Ishikawa (cell line): Measurements from ENCODE around the gene SKAP1.

Experiments
- CEBPB ChIP-seq: IDR thresholded peaks from 2 replicates; pipeline ENCODE4 v1.6.1; 2012
- CREB1 ChIP-seq: IDR thresholded peaks from 2 replicates; pipeline ENCODE4 v1.6.1; 2012; ENCODE audit warnings: low read depth
- EGR1 ChIP-seq: IDR thresholded peaks from 2 replicates; pipeline ENCODE4 v1.6.1; 2012
- EP300 ChIP-seq: IDR thresholded peaks from 2 replicates; pipeline ENCODE4 v1.6.1; 2012; ENCODE audit warnings: borderline replicate concordance
- FOXM1 ChIP-seq: IDR thresholded peaks from 2 replicates; pipeline ENCODE4 v1.6.1; 2012; ENCODE audit warnings: low read depth, borderline replicate concordance
- NFIC ChIP-seq: IDR thresholded peaks from 2 replicates; pipeline ENCODE4 v1.6.1; 2012
- RAD21 ChIP-seq: IDR thresholded peaks from 2 replicates; pipeline ENCODE4 v1.6.1; 2012; ENCODE audit warnings: low read depth
- TAF1 ChIP-seq: IDR thresholded peaks from 2 replicates; pipeline ENCODE4 v1.6.1; 2012; ENCODE audit warnings: low read depth, mild to moderate bottlenecking
- TCF12 ChIP-seq: IDR thresholded peaks from 2 replicates; pipeline ENCODE4 v1.6.1; 2012; ENCODE audit warnings: low read depth
- TEAD4 ChIP-seq: IDR thresholded peaks from 2 replicates; pipeline ENCODE4 v1.6.1; 2012
- YY1 ChIP-seq: IDR thresholded peaks from 2 replicates; pipeline ENCODE4 v1.6.1; 2012; ENCODE audit warnings: low read depth
- ZBTB7A ChIP-seq: IDR thresholded peaks from 2 replicates; pipeline ENCODE4 v1.6.1; 2012; ENCODE audit warnings: low read depth
- TF ChIP-seq, protein P1 (sequence below): IDR thresholded peaks from 2 replicates; pipeline ENCODE4 v1.6.1; 2012
- TF ChIP-seq, protein P2 (sequence below): IDR thresholded peaks from 2 replicates; pipeline ENCODE4 v1.6.1; 2012
- TF ChIP-seq, protein P3 (sequence below): IDR thresholded peaks from 2 replicates; pipeline ENCODE4 v1.6.1; 2012; ENCODE audit warnings: low read depth, mild to moderate bottlenecking

SKAP1 gene

DNA sequence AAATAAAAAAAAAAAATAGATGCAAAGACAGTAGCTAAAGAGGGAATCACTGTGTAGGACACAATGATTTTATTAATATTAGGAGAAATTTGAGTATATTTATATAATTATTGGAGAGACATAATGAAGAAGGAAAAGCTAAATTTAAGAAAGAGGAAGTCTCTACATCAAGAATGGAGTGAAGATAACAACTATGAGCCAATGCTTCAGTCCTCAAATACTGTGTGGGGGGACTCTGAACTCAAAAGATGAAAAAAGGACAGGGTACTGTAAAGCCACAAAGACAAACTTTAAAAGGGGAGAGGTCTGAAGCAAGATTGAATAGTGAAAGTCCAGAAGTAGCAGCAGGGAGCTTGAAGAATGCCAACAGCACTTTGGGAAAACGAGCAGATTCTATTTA lies 44.7 kb downstream of the SKAP1 start:
- TF ChIP-seq YY1 (no peak), RAD21 (no peak), EGR1 (no peak), EP300 (no peak), TAF1 (no peak), TCF12 (no peak), FOXM1 (no peak), CEBPB (no peak), CREB1 (no peak), TEAD4 (no peak), ZBTB7A (no peak)
- TF ChIP-seq, protein P1, sequence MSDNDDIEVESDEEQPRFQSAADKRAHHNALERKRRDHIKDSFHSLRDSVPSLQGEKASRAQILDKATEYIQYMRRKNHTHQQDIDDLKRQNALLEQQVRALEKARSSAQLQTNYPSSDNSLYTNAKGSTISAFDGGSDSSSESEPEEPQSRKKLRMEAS, result no peak
- TF ChIP-seq, protein P2, sequence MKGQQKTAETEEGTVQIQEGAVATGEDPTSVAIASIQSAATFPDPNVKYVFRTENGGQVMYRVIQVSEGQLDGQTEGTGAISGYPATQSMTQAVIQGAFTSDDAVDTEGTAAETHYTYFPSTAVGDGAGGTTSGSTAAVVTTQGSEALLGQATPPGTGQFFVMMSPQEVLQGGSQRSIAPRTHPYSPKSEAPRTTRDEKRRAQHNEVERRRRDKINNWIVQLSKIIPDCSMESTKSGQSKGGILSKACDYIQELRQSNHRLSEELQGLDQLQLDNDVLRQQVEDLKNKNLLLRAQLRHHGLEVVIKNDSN, result no peak

DNA sequence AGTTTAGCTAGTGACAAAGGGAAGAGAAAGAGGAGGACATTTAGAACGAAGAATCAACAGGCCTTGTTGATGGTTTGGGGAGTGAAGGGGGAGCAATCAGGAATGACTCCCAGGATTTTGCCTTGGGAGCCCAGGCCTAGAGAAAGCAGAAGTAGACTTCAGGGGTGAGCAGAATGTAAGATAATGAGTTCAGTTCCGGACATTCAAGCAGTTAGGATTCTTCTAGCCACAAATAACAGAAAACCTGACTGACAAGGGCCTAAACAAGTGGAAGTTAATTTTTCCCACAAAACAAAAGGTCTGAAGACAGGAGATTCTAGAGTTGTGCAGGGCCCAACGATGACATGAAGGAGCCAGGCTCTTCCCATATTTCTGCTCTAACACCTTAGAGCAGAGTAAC lies 45.9 kb downstream of the SKAP1 start:
- TF ChIP-seq RAD21 (no peak), TEAD4 (no peak), TAF1 (no peak), ZBTB7A (no peak), NFIC (no peak), EGR1 (no peak), TCF12 (no peak)
- TF ChIP-seq, protein P1, result no peak

DNA sequence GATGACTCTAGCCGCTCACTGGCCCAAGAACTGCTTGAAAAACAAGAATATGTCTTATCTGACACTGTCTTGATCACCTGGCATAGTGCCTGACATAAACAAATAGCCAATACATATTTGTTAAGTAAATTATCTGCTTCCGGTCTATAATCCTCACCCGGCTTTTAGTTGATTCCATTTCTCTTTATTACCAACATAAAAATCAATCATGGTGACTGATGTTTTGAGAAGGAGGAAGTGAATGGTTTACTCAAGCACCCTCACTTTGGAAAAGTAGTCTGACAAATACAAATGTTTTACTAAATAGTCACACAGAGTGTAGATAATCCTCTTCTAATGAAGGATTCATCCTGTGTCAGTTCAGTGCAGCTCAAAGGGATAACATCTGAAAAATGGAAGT lies 47.0 kb downstream of the SKAP1 start:
- TF ChIP-seq EGR1 (no peak), TCF12 (no peak), CREB1 (no peak), TAF1 (no peak), EP300 (no peak), FOXM1 (no peak)
- TF ChIP-seq, protein P3, sequence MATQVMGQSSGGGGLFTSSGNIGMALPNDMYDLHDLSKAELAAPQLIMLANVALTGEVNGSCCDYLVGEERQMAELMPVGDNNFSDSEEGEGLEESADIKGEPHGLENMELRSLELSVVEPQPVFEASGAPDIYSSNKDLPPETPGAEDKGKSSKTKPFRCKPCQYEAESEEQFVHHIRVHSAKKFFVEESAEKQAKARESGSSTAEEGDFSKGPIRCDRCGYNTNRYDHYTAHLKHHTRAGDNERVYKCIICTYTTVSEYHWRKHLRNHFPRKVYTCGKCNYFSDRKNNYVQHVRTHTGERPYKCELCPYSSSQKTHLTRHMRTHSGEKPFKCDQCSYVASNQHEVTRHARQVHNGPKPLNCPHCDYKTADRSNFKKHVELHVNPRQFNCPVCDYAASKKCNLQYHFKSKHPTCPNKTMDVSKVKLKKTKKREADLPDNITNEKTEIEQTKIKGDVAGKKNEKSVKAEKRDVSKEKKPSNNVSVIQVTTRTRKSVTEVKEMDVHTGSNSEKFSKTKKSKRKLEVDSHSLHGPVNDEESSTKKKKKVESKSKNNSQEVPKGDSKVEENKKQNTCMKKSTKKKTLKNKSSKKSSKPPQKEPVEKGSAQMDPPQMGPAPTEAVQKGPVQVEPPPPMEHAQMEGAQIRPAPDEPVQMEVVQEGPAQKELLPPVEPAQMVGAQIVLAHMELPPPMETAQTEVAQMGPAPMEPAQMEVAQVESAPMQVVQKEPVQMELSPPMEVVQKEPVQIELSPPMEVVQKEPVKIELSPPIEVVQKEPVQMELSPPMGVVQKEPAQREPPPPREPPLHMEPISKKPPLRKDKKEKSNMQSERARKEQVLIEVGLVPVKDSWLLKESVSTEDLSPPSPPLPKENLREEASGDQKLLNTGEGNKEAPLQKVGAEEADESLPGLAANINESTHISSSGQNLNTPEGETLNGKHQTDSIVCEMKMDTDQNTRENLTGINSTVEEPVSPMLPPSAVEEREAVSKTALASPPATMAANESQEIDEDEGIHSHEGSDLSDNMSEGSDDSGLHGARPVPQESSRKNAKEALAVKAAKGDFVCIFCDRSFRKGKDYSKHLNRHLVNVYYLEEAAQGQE, result no peak
- TF ChIP-seq, protein P1, result no peak

DNA sequence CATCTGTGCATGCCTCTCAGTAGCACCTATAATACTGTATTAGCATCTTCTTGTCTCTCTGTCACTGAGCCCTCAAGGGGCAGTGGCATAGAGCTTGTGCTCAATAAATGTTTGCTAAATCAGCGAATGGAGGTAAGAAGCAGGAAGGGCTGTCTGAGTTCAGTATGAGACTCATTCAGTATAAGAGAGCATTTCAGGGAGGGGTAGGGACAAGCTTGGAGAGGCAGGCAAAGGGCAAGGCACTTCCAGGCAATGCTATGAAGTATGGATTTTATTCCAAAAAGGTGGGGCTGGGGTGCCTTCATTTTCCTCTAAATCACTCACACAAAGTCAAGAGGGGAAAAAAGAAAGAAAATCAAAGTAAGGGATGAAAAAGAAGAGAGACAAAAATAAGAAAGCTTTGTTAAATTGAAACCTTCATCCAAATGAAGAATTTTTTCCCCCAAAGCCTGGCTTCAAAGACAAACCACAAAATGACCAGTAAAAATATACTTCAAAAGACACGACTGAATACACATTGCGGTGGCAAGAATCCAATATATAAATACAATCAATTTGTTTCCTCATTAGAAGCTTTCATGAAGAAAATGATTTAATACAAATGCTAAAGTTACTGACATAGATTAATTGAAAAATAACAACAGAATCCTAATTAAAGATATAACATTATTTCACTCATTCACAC lies 51.2 kb downstream of the SKAP1 start:
- no peak for TF ChIP-seq CREB1
- no peak for TF ChIP-seq ZBTB7A
- TF ChIP-seq EP300, result no peak
- TF ChIP-seq TAF1, result no peak
- TF ChIP-seq TEAD4, result no peak
- TF ChIP-seq EGR1, result no peak
- no peak for TF ChIP-seq FOXM1
- no peak for TF ChIP-seq NFIC
- no peak for TF ChIP-seq TCF12
- TF ChIP-seq, protein P2, result no peak
- TF ChIP-seq, protein P3, result no peak
- no peak for TF ChIP-seq RAD21
- no peak for TF ChIP-seq YY1
- TF ChIP-seq, protein P1, result no peak
- TF ChIP-seq CEBPB, result no peak

DNA sequence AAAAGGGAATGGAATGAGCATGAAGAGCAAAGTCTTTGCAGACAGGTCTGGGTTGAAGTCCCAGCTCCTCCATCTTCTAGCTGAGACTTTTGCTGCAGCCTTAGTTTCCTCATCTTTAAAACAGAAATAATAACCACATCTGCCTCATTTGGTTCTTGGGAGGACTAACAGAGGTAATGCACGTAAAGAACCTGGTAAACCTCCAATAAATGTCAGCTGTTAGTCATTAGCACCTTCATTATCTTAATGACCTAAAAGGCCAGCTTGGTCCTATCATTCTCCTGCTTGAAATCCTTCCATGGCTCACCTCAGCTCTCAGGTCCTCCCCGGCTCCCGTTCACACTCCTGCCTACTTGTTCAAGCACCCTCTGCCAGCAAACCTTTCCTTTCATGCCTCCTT lies 51.8 kb downstream of the SKAP1 start:
- TF ChIP-seq, protein P1, result no peak
- TF ChIP-seq TAF1 (no peak), FOXM1 (no peak), TCF12 (no peak), YY1 (no peak), ZBTB7A (no peak), CREB1 (no peak), EP300 (no peak), NFIC (no peak), EGR1 (no peak)
- TF ChIP-seq, protein P3, result no peak
- TF ChIP-seq, protein P2, result no peak
